Activated CD8-positive, alpha-beta T cell treated with anti-CD3 and anti-CD28 coated beads for 36 hours (primary cell): Measurements from ENCODE around the gene THOP1. TPM values are rescaled to one million over a fixed set of nuclear protein-coding genes. Genes with fewer than 3 reads are reported as not detected.
A peak's percentile ranks its signal among the peaks of the same experiment; 100 is the strongest.

ENCODE experiments used
- ATAC-seq: fragments of 200-7000 bp; cut with Tn5 transposase; one replicate; pipeline ENCODE4 v1.10.0; 2021; ENCODE audit warnings: mild to moderate bottlenecking, moderate library complexity
- CTCF ChIA-PET: fragments of 350-600 bp; sonication (Branson Sonifier 250); formaldehyde crosslinking; loops from one replicate; lab custom pipeline; 2021; ENCODE audit warnings: antibody characterized with exemption; lab: Charles Lee
- POLR2A ChIA-PET: fragments of 350-600 bp; sonication (Branson Sonifier 250); formaldehyde crosslinking; loops from one replicate; lab custom pipeline; 2021; ENCODE audit warnings: antibody characterized with exemption; lab: Charles Lee
- DNase-seq: peaks from one replicate; pipeline ENCODE4 v3.0.0-alpha.2; 2020
- H3K27ac Mint-ChIP-seq: one replicate; pipeline ENCODE4 v1.8.0; 2021; ENCODE audit warnings: mild to moderate bottlenecking, mixed read lengths
- H3K27me3 Mint-ChIP-seq: one replicate; pipeline ENCODE4 v1.8.0; 2021; ENCODE audit warnings: mixed read lengths
- H3K36me3 Mint-ChIP-seq: one replicate; pipeline ENCODE4 v1.8.0; 2021; ENCODE audit warnings: low read depth, mixed read lengths
- H3K4me1 Mint-ChIP-seq: one replicate; pipeline ENCODE4 v1.8.0; 2021; ENCODE audit warnings: low read depth, mixed read lengths
- H3K4me3 Mint-ChIP-seq: one replicate; pipeline ENCODE4 v1.8.0; 2021; ENCODE audit warnings: mild to moderate bottlenecking, moderate library complexity, mixed read lengths
- H3K9me3 Mint-ChIP-seq: one replicate; pipeline ENCODE4 v1.8.0; 2021; ENCODE audit warnings: mixed read lengths
- CTCF ChIP-seq: fragments of 200-600 bp; IDR thresholded peaks from one replicate; pipeline ENCODE4 v1.8.0; 2022; ENCODE audit warnings: antibody characterized with exemption, mild to moderate bottlenecking
- intact Hi-C: fragments of 100-400 bp; cut with micrococcal nuclease; formaldehyde crosslinking; loops from one replicate; pipeline ENCODE4 v1.10.0; 2022
- total RNA-seq, 2 experiments: library from RNA; stranded (reverse); gene quantifications; one replicate each; pipeline ENCODE4 v1.2.3, GENCODE V29; 2021

The THOP1 gene
- 100 to 1,000 TPM; 157 to 158 TPM for total RNA-seq

- POLR2A ChIA-PET, result no interaction called here
- CTCF ChIA-PET, result interaction anchor here (1.3 to 1.5 kb wide), 2 partner anchors 34 to 165 kb away, joined by 5 to 6 read pairs; partner anchors contain the start of gene ZNF554
- Mint-ChIP-seq H3K4me3 (peak within 1 kb of the TSS; percentile 93), H3K27me3 (no peaks in the 10 kb centered on the region), H3K27ac (peak within 1 kb of the TSS; percentile 98), H3K9me3 (no peaks in the 10 kb centered on the region), H3K4me1 (peaks cover 58% of the 10 kb centered on the region), H3K36me3 (peaks cover 30% of the 10 kb centered on the region)
- intact Hi-C loops, result loop anchor here (10.0 kb wide), 1 partner anchor 249 kb away; no protein-coding TSS in a partner anchor
- no peak for TF ChIP-seq CTCF
- peak; percentile 100 for DNase-seq
- peak; percentile 89 for ATAC-seq
These were observed at the start of gene THOP1 for GRCh38 chr19:2785244-2785997. Gene THOP1 (plus strand): TSS chr19:2785503. CDS start chr19:2785663, 160 bp downstream.

- no peaks in the 10 kb centered on the region for H3K27me3 Mint-ChIP-seq
- H3K27ac Mint-ChIP-seq, result no peak overlapping the region
- intact Hi-C loops, result no loop called here
- H3K4me3 Mint-ChIP-seq, result peak overlapping the region; percentile 32
- peaks cover 35% of the 10 kb centered on the region for H3K36me3 Mint-ChIP-seq
- ATAC-seq (no peak), DNase-seq (no peak)
- peaks cover 21% of the 10 kb centered on the region for H3K4me1 Mint-ChIP-seq
- CTCF ChIA-PET, result interaction anchor here (1.4 to 4.4 kb wide), 2 partner anchors 12 to 88 kb away, joined by 5 to 19 read pairs; no protein-coding TSS in a partner anchor
- no peaks in the 10 kb centered on the region for H3K9me3 Mint-ChIP-seq
- POLR2A ChIA-PET, result interaction anchor here (1.4 kb wide), 1 partner anchor 14 kb away, joined by 3 read pairs; no protein-coding TSS in a partner anchor
- no peak for TF ChIP-seq CTCF
These were observed 48.6 kb upstream of the THOP1 start for GRCh38 chr19:2736550-2737190.

GRCh38 chr19:2739602-2740313, 45.5 kb upstream of the THOP1 start, which contains the start of gene SLC39A3:
Gene SLC39A3 (minus strand): TSS chr19:2740017. CDS start chr19:2737257, 2,760 bp downstream.
- CTCF ChIA-PET, result interaction anchor here (0.7 to 4.4 kb wide), 6 partner anchors 9 to 147 kb away, joined by 3 to 19 read pairs (median 4); partner anchors contain the start of gene ZNF555
- peak within 1 kb of the TSS; percentile 98 for H3K4me3 Mint-ChIP-seq
- peaks cover 33% of the 10 kb centered on the region for H3K36me3 Mint-ChIP-seq
- H3K4me1 Mint-ChIP-seq, result peaks cover 21% of the 10 kb centered on the region
- ATAC-seq (peak; percentile 100), DNase-seq (peak; percentile 99)
- H3K27ac Mint-ChIP-seq, result peak within 1 kb of the TSS; percentile 82
- H3K9me3 Mint-ChIP-seq, result no peaks in the 10 kb centered on the region
- TF ChIP-seq CTCF, result no peak
- POLR2A ChIA-PET, result interaction anchor here (0.6 to 1.9 kb wide), 4 partner anchors 9 to 29 kb away, joined by 3 to 10 read pairs (median 5); no protein-coding TSS in a partner anchor
- intact Hi-C loops, result no loop called here
- H3K27me3 Mint-ChIP-seq, result peaks cover 5% of the 10 kb centered on the region

DNA sequence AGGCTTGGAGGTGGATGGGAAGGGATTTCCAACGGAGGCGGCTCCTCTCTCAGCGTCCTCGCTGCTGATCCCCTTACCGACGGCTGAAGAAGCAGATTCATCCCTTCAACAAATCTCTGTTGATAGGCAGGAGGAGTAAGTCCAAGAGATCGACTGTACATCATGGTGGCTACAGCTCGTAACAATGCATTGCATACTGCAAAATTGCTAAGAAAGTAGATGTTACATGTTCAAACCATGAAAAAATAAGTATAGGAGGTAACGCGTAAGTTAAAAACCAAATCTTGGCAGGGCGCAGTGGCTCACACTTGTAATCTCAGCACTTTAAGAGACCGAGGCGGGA, 45.0 kb upstream of the THOP1 start:
- DNase-seq, result no peak
- Mint-ChIP-seq H3K4me1 (peaks cover 21% of the 10 kb centered on the region), H3K27ac (no peak overlapping the region), H3K36me3 (peaks cover 28% of the 10 kb centered on the region), H3K4me3 (peak overlapping the region; percentile 98), H3K27me3 (peaks cover 5% of the 10 kb centered on the region), H3K9me3 (no peaks in the 10 kb centered on the region)
- no peak for ATAC-seq
- no peak for TF ChIP-seq CTCF
- intact Hi-C loops, result no loop called here
- ChIA-PET CTCF (interaction anchor here (4.1 to 4.4 kb wide), 2 partner anchors 9 to 92 kb away, joined by 12 to 19 read pairs; no protein-coding TSS in a partner anchor), POLR2A (interaction anchor here (0.6 to 1.9 kb wide), 4 partner anchors 11 to 117 kb away, joined by 3 to 10 read pairs (median 4); no protein-coding TSS in a partner anchor)
